ENCODE results near the gene CMIP.
"Not testable (repeated sequence)": the region's sequence is repeated elsewhere in the genome, so short reads cannot be mapped to it uniquely, and the experiment has no call there.

CMIP gene

DNA sequence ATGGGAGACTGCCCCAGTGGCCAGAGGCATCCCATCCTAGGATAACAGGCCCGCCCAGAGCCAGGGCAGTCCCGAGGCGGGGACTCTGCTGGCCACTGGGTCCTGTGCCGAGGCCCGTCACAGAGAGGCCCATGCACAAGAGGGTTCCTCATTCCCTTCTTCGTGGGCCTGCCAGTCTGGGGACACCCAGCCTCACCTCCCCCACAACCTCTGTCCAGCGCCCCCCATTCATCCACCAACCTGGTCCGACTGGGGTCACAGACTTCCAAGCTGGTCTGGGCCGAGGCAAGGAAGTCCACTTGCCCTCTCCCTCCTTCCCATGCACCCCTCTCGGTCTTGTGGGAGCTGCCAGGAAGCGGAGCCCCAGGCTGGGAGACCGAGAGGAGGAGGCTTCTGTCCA is 240.3 kb downstream of the CMIP start:
- DNase-seq (ENCODE audit: low read depth, low spot score), result no peak
- Histone ChIP-seq H3K27me3 (ENCODE audit: insufficient read depth, insufficient read length) (no peaks in the 10 kb centered on the region), H3K4me1 (ENCODE audit: insufficient read depth, insufficient read length) (peaks cover 10% of the 10 kb centered on the region), H3K36me3 (ENCODE audit: insufficient read depth, insufficient read length, low read length) (peaks cover 39% of the 10 kb centered on the region), H3K9ac (ENCODE audit: insufficient read length, low read depth) (no peak overlapping the region), H3K4me3 (ENCODE audit: insufficient read length, low read depth) (no peak overlapping the region), H3K9me3 (ENCODE audit: insufficient read depth, low read length) (no peaks in the 10 kb centered on the region)
- TF ChIP-seq YY1 (IDR thresholded peaks at IDR 0.05; ENCODE audit: insufficient read depth, insufficient read length) (no peak), ZNF274 (IDR thresholded peaks at IDR 0.05; ENCODE audit: low read depth, low read length) (no peak), SUZ12 (IDR thresholded peaks at IDR 0.05; ENCODE audit: extremely low read depth, insufficient read depth, insufficient read length) (no peak)

- TF ChIP-seq YY1 (IDR thresholded peaks at IDR 0.05; ENCODE audit: insufficient read depth, insufficient read length) (no peak), SUZ12 (IDR thresholded peaks at IDR 0.05; ENCODE audit: extremely low read depth, insufficient read depth, insufficient read length) (no peak), ZNF274 (IDR thresholded peaks at IDR 0.05; ENCODE audit: low read depth, low read length) (no peak)
- Histone ChIP-seq H3K36me3 (ENCODE audit: insufficient read depth, insufficient read length, low read length) (peaks cover 28% of the 10 kb centered on the region), H3K4me3 (ENCODE audit: insufficient read length, low read depth) (no peak overlapping the region), H3K4me1 (ENCODE audit: insufficient read depth, insufficient read length) (peaks cover 10% of the 10 kb centered on the region), H3K9ac (ENCODE audit: insufficient read length, low read depth) (peak overlapping the region; percentile 16), H3K27me3 (ENCODE audit: insufficient read depth, insufficient read length) (no peaks in the 10 kb centered on the region), H3K9me3 (ENCODE audit: insufficient read depth, low read length) (no peaks in the 10 kb centered on the region)
- no peak for DNase-seq (ENCODE audit: low read depth, low spot score)
Observed at GRCh38 chr16:81686391-81687130, 242.0 kb downstream of the CMIP start.

DNA sequence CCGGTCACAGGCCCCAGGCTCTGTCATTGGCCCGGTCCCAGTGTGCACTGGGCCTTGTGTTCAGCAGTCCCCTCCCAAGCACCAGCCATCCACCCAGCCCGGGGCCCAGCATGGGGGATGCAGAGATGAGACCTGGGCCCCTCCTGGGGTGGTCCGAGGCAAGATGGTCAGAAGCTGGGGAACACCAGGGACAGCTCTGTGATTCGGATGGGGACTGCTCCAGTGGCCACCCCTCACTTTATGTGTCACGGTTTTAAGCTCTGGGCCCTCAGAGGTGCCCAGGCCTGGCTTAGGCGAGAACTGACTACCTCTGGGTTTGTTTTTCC is 242.5 kb downstream of the CMIP start:
- H3K9me3 ChIP-seq (ENCODE audit: insufficient read depth, low read length), result no peaks in the 10 kb centered on the region
- TF ChIP-seq YY1 (IDR thresholded peaks at IDR 0.05; ENCODE audit: insufficient read depth, insufficient read length) (no peak), ZNF274 (IDR thresholded peaks at IDR 0.05; ENCODE audit: low read depth, low read length) (no peak), SUZ12 (IDR thresholded peaks at IDR 0.05; ENCODE audit: extremely low read depth, insufficient read depth, insufficient read length) (no peak)
- no peak overlapping the region for H3K9ac ChIP-seq (ENCODE audit: insufficient read length, low read depth)
- no peaks in the 10 kb centered on the region for H3K27me3 ChIP-seq (ENCODE audit: insufficient read depth, insufficient read length)
- H3K36me3 ChIP-seq (ENCODE audit: insufficient read depth, insufficient read length, low read length), result peaks cover 31% of the 10 kb centered on the region
- DNase-seq (ENCODE audit: low read depth, low spot score), result no peak
- H3K4me3 ChIP-seq (ENCODE audit: insufficient read length, low read depth), result no peak overlapping the region
- peaks cover 10% of the 10 kb centered on the region for H3K4me1 ChIP-seq (ENCODE audit: insufficient read depth, insufficient read length)

DNA sequence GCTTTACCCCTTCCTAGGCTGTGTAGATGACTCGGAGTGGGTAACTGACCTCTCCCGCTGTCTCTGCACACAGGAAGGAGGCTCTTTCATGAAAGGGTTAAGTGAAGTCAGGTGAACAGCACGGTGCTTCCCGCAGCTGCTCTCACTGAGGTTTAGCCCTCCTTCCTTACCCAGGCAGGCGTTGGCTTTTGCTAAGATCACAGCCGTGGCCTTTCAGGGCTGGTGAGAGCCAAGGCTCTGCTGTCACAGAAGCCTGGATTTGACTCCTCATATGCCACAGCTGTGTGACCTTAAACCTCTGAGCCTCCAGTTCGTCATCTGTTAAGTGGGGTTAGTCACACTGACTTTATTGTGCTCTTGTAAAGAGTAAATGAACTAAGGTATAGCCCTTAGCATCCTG is 243.6 kb downstream of the CMIP start:
- peaks cover 42% of the 10 kb centered on the region for H3K36me3 ChIP-seq (ENCODE audit: insufficient read depth, insufficient read length, low read length)
- no peak for DNase-seq (ENCODE audit: low read depth, low spot score)

GRCh38 chr16:81688839-81689238 is 244.2 kb downstream of the CMIP start:
- DNase-seq (ENCODE audit: low read depth, low spot score); H3K9ac ChIP-seq (ENCODE audit: insufficient read length, low read depth); H3K9me3 ChIP-seq (ENCODE audit: insufficient read depth, low read length); H3K4me3 ChIP-seq (ENCODE audit: insufficient read length, low read depth); H3K27me3 ChIP-seq (ENCODE audit: insufficient read depth, insufficient read length): not testable (repeated sequence)
- Histone ChIP-seq H3K36me3 (ENCODE audit: insufficient read depth, insufficient read length, low read length) (peaks cover 49% of the 10 kb centered on the region), H3K4me1 (ENCODE audit: insufficient read depth, insufficient read length) (peaks cover 17% of the 10 kb centered on the region)

More for the DNA sequence above, 243.6 kb downstream of the CMIP start:
- no peaks in the 10 kb centered on the region for H3K27me3 ChIP-seq (ENCODE audit: insufficient read depth, insufficient read length)
- H3K4me1 ChIP-seq (ENCODE audit: insufficient read depth, insufficient read length), result peaks cover 13% of the 10 kb centered on the region
- H3K9me3 ChIP-seq (ENCODE audit: insufficient read depth, low read length), result no peaks in the 10 kb centered on the region
- H3K9ac ChIP-seq (ENCODE audit: insufficient read length, low read depth), result no peak overlapping the region
- H3K4me3 ChIP-seq (ENCODE audit: insufficient read length, low read depth), result no peak overlapping the region
- no peak for TF ChIP-seq ZNF274 (IDR thresholded peaks at IDR 0.05; ENCODE audit: low read depth, low read length)
- TF ChIP-seq SUZ12 (IDR thresholded peaks at IDR 0.05; ENCODE audit: extremely low read depth, insufficient read depth, insufficient read length), result no peak
- TF ChIP-seq YY1 (IDR thresholded peaks at IDR 0.05; ENCODE audit: insufficient read depth, insufficient read length), result no peak

- Histone ChIP-seq H3K27me3 (ENCODE audit: insufficient read depth, insufficient read length) (no peaks in the 10 kb centered on the region), H3K9ac (ENCODE audit: insufficient read length, low read depth) (no peak overlapping the region), H3K36me3 (ENCODE audit: insufficient read depth, insufficient read length, low read length) (peaks cover 51% of the 10 kb centered on the region), H3K9me3 (ENCODE audit: insufficient read depth, low read length) (no peaks in the 10 kb centered on the region), H3K4me3 (ENCODE audit: insufficient read length, low read depth) (no peak overlapping the region), H3K4me1 (ENCODE audit: insufficient read depth, insufficient read length) (peaks cover 20% of the 10 kb centered on the region)
- DNase-seq (ENCODE audit: low read depth, low spot score), result no peak
- TF ChIP-seq ZNF274 (IDR thresholded peaks at IDR 0.05; ENCODE audit: low read depth, low read length) (no peak), SUZ12 (IDR thresholded peaks at IDR 0.05; ENCODE audit: extremely low read depth, insufficient read depth, insufficient read length) (no peak), YY1 (IDR thresholded peaks at IDR 0.05; ENCODE audit: insufficient read depth, insufficient read length) (no peak)
Observed at GRCh38 chr16:81692021-81692420, 247.4 kb downstream of the CMIP start.

GRCh38 chr16:81692571-81692970 is 248.0 kb downstream of the CMIP start:
- H3K4me3 ChIP-seq (ENCODE audit: insufficient read length, low read depth), result no peak overlapping the region
- DNase-seq (ENCODE audit: low read depth, low spot score), result no peak
- H3K36me3 ChIP-seq (ENCODE audit: insufficient read depth, insufficient read length, low read length), result peaks cover 55% of the 10 kb centered on the region
- no peaks in the 10 kb centered on the region for H3K27me3 ChIP-seq (ENCODE audit: insufficient read depth, insufficient read length)
- H3K9ac ChIP-seq (ENCODE audit: insufficient read length, low read depth), result no peak overlapping the region
- H3K9me3 ChIP-seq (ENCODE audit: insufficient read depth, low read length), result no peaks in the 10 kb centered on the region
- peaks cover 21% of the 10 kb centered on the region for H3K4me1 ChIP-seq (ENCODE audit: insufficient read depth, insufficient read length)
- TF ChIP-seq YY1 (IDR thresholded peaks at IDR 0.05; ENCODE audit: insufficient read depth, insufficient read length) (no peak), ZNF274 (IDR thresholded peaks at IDR 0.05; ENCODE audit: low read depth, low read length) (no peak), SUZ12 (IDR thresholded peaks at IDR 0.05; ENCODE audit: extremely low read depth, insufficient read depth, insufficient read length) (no peak)

Data from NT2/D1 (cell line).